Loucy (cell line): ENCODE results near the gene IFNG.

Source experiments
- EZH2phosphoT487 ChIP-seq: fragments of 200-600 bp; IDR thresholded peaks from 2 replicates; pipeline ENCODE4 v1.6.1; 2018; ENCODE audit warnings: antibody characterized with exemption, mild to moderate bottlenecking, moderate library complexity, borderline replicate concordance
- TF ChIP-seq, protein P1 (sequence below): fragments of 200-600 bp; sonication (generic); conservative IDR thresholded peaks from 2 replicates; pipeline ENCODE4 v1.5.1; 2014; ENCODE audit warnings: mild to moderate bottlenecking, antibody characterized with exemption, low read length

DNA sequence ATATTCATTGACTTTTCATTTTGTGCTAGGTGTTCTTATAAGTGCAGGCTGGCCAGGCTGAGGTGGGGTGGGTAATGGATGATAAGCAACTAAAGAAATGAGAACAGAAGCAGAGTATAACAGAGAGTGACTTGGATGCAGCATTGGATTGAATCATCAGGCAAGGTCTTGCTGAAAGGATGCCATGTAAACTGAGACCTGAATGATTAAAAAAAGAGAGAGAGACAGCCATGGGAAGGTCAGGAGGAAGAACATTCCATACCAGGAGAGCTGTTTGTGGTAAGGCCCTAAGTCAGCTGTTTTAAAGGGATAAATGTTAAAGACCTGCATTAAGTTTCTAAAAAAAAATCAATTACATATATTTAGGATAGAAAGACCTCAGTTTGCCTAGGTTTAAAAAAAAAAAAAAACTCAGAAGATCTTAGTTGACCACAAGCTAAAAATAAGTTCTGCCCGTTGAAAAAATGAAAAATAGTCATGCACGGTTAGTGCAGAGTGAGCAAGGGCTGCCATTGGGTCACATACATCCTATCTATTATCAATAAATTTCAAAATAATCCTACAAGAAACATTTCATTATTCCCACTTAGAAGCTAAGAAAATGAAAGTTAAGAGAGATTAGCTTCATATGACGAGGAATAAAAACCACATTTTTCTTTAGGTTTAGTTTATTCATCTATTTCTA lies 37.2 kb downstream of the IFNG start:
- TF ChIP-seq, protein P1, sequence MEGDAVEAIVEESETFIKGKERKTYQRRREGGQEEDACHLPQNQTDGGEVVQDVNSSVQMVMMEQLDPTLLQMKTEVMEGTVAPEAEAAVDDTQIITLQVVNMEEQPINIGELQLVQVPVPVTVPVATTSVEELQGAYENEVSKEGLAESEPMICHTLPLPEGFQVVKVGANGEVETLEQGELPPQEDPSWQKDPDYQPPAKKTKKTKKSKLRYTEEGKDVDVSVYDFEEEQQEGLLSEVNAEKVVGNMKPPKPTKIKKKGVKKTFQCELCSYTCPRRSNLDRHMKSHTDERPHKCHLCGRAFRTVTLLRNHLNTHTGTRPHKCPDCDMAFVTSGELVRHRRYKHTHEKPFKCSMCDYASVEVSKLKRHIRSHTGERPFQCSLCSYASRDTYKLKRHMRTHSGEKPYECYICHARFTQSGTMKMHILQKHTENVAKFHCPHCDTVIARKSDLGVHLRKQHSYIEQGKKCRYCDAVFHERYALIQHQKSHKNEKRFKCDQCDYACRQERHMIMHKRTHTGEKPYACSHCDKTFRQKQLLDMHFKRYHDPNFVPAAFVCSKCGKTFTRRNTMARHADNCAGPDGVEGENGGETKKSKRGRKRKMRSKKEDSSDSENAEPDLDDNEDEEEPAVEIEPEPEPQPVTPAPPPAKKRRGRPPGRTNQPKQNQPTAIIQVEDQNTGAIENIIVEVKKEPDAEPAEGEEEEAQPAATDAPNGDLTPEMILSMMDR = no peak
- TF ChIP-seq EZH2phosphoT487 = no peak
